HEK293 (cell line): ENCODE measurements around the gene DEFB131B.

Experiments
- BCL11A ChIP-seq: fragments of 450-650 bp; formaldehyde crosslinking; IDR thresholded peaks from 2 replicates; pipeline ENCODE4 v1.5.1; 2016; ENCODE audit warnings: low read depth, missing biosample characterization, missing genetic modification characterization
- BCL11B ChIP-seq: fragments of 450-650 bp; formaldehyde crosslinking; IDR thresholded peaks from 2 replicates; pipeline ENCODE4 v1.5.1; 2016; ENCODE audit warnings: low read depth, missing biosample characterization, missing genetic modification characterization
- GLIS2 ChIP-seq: fragments of 450-650 bp; formaldehyde crosslinking; IDR thresholded peaks from 2 replicates; pipeline ENCODE4 v1.5.1; 2016; ENCODE audit warnings: missing biosample characterization, missing genetic modification characterization
- MYNN ChIP-seq: fragments of 450-650 bp; formaldehyde crosslinking; IDR thresholded peaks from 2 replicates; pipeline ENCODE4 v1.5.1; 2016; ENCODE audit warnings: missing biosample characterization, missing genetic modification characterization, borderline replicate concordance
- MZF1 ChIP-seq: fragments of 450-650 bp; formaldehyde crosslinking; IDR thresholded peaks from 2 replicates; pipeline ENCODE4 v1.5.1; 2017; ENCODE audit warnings: missing biosample characterization, missing genetic modification characterization, borderline replicate concordance
- REPIN1 ChIP-seq: fragments of 450-650 bp; formaldehyde crosslinking; IDR thresholded peaks from 2 replicates; pipeline ENCODE4 v1.5.1; 2017; ENCODE audit warnings: missing biosample characterization, missing genetic modification characterization, low read depth
- SALL2 ChIP-seq: fragments of 450-650 bp; formaldehyde crosslinking; IDR thresholded peaks from 2 replicates; pipeline ENCODE4 v1.5.0; 2017; ENCODE audit warnings: missing biosample characterization, mild to moderate bottlenecking, missing genetic modification characterization, borderline replicate concordance
- SP7 ChIP-seq: fragments of 450-650 bp; formaldehyde crosslinking; IDR thresholded peaks from 2 replicates; pipeline ENCODE4 v1.5.1; 2016; ENCODE audit warnings: missing biosample characterization, missing genetic modification characterization
- ZBTB48 ChIP-seq: fragments of 450-650 bp; formaldehyde crosslinking; IDR thresholded peaks from 2 replicates; pipeline ENCODE4 v1.5.1; 2016; ENCODE audit warnings: missing biosample characterization, missing genetic modification characterization
- ZNF175 ChIP-seq: fragments of 450-650 bp; formaldehyde crosslinking; IDR thresholded peaks from 2 replicates; pipeline ENCODE4 v1.5.1; 2016; ENCODE audit warnings: missing biosample characterization, missing genetic modification characterization
- ZNF350 ChIP-seq: fragments of 450-650 bp; formaldehyde crosslinking; IDR thresholded peaks from 2 replicates; pipeline ENCODE4 v1.5.0; 2017; ENCODE audit warnings: missing biosample characterization, mild to moderate bottlenecking, missing genetic modification characterization
- ZNF394 ChIP-seq: fragments of 450-650 bp; formaldehyde crosslinking; IDR thresholded peaks from 2 replicates; pipeline ENCODE4 v1.5.1; 2016; ENCODE audit warnings: missing biosample characterization, missing genetic modification characterization, mild to moderate bottlenecking, moderate library complexity, borderline replicate concordance
- ZNF404 ChIP-seq: fragments of 450-650 bp; formaldehyde crosslinking; IDR thresholded peaks from 2 replicates; pipeline ENCODE4 v1.5.1; 2017; ENCODE audit warnings: missing biosample characterization, missing genetic modification characterization
- ZNF48 ChIP-seq: fragments of 450-650 bp; formaldehyde crosslinking; IDR thresholded peaks from 2 replicates; pipeline ENCODE4 v1.5.1; 2016; ENCODE audit warnings: missing biosample characterization, missing genetic modification characterization
- ZNF610 ChIP-seq: fragments of 450-650 bp; formaldehyde crosslinking; IDR thresholded peaks from 2 replicates; pipeline ENCODE4 v1.5.1; 2016; ENCODE audit warnings: missing biosample characterization, missing genetic modification characterization, borderline replicate concordance
- ZNF76 ChIP-seq: fragments of 450-650 bp; formaldehyde crosslinking; IDR thresholded peaks from 2 replicates; pipeline ENCODE4; 2016; ENCODE audit warnings: low read depth, missing biosample characterization, missing genetic modification characterization, borderline replicate concordance
- ZNF777 ChIP-seq: fragments of 450-650 bp; formaldehyde crosslinking; IDR thresholded peaks from 2 replicates; pipeline ENCODE4 v1.5.1; 2017; ENCODE audit warnings: missing biosample characterization, missing genetic modification characterization, borderline replicate concordance
- TF ChIP-seq, protein P1 (sequence below): fragments of 450-650 bp; formaldehyde crosslinking; IDR thresholded peaks from 2 replicates; pipeline ENCODE4 v1.5.1; 2016; ENCODE audit warnings: missing biosample characterization, missing genetic modification characterization, borderline replicate concordance
- TF ChIP-seq, protein P2 (sequence below): fragments of 450-650 bp; formaldehyde crosslinking; IDR thresholded peaks from 2 replicates; pipeline ENCODE4 v1.5.1; 2016; ENCODE audit warnings: missing biosample characterization, missing genetic modification characterization, borderline replicate concordance
- TF ChIP-seq, protein P3 (sequence below): fragments of 450-650 bp; formaldehyde crosslinking; IDR thresholded peaks from 2 replicates; pipeline ENCODE4 v1.5.1; 2016; ENCODE audit warnings: missing biosample characterization, missing genetic modification characterization
- TF ChIP-seq, protein P4 (sequence below): fragments of 450-650 bp; formaldehyde crosslinking; IDR thresholded peaks from 2 replicates; pipeline ENCODE4 v1.5.1; 2016; ENCODE audit warnings: missing biosample characterization, missing genetic modification characterization, borderline replicate concordance

Gene DEFB131B

DNA sequence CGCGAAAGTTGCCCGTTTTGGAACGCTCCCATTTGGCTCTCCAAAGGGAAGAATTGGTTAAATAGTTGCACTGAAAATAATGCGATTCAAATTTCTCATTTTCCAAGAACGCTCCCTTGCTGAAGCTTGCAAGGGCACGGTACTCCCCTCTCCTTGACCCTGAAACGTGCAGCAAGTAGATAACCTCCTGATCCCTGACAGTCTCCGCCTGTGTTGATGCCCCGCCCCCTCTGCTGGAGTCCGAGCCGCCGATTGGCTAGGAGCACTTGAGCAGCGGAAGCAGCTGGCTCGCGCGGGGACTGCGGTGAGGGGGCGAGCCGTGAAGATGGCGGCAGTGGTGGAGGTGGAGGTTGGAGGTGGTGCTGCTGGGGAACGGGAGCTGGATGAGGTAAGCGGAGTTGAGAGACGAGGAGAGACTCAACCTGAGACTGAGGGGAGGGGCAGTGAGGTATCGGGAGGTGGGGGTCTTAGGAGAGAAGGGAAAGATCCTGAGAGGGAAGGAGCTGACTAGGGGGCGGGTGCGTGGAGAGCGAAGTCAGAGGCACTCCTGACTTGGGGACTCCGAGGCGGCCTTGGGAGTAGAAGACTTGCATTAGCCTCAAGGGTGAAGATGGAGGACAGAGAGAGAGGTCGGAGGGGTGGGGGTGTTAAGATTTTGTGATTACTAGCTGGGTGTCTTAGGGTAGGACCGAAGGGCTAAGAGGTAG lies 50.6 kb downstream of the DEFB131B start, which contains the start of gene RNF121 (continued):
- TF ChIP-seq MZF1 = no peak
- peak; percentile 100 for TF ChIP-seq ZBTB48
- TF ChIP-seq, protein P1, sequence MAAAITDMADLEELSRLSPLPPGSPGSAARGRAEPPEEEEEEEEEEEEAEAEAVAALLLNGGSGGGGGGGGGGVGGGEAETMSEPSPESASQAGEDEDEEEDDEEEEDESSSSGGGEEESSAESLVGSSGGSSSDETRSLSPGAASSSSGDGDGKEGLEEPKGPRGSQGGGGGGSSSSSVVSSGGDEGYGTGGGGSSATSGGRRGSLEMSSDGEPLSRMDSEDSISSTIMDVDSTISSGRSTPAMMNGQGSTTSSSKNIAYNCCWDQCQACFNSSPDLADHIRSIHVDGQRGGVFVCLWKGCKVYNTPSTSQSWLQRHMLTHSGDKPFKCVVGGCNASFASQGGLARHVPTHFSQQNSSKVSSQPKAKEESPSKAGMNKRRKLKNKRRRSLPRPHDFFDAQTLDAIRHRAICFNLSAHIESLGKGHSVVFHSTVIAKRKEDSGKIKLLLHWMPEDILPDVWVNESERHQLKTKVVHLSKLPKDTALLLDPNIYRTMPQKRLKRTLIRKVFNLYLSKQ (tag by site-specific recombination) = no peak
- 0 out of 2 replicates have a peak, but pooled peaks have one; percentile 23 for TF ChIP-seq ZNF76 (tag by site-specific recombination)
- TF ChIP-seq, protein P2, sequence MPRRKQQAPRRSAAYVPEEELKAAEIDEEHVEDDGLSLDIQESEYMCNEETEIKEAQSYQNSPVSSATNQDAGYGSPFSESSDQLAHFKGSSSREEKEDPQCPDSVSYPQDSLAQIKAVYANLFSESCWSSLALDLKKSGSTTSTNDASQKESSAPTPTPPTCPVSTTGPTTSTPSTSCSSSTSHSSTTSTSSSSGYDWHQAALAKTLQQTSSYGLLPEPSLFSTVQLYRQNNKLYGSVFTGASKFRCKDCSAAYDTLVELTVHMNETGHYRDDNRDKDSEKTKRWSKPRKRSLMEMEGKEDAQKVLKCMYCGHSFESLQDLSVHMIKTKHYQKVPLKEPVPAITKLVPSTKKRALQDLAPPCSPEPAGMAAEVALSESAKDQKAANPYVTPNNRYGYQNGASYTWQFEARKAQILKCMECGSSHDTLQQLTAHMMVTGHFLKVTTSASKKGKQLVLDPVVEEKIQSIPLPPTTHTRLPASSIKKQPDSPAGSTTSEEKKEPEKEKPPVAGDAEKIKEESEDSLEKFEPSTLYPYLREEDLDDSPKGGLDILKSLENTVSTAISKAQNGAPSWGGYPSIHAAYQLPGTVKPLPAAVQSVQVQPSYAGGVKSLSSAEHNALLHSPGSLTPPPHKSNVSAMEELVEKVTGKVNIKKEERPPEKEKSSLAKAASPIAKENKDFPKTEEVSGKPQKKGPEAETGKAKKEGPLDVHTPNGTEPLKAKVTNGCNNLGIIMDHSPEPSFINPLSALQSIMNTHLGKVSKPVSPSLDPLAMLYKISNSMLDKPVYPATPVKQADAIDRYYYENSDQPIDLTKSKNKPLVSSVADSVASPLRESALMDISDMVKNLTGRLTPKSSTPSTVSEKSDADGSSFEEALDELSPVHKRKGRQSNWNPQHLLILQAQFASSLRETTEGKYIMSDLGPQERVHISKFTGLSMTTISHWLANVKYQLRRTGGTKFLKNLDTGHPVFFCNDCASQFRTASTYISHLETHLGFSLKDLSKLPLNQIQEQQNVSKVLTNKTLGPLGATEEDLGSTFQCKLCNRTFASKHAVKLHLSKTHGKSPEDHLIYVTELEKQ = no peak
- TF ChIP-seq BCL11A (tag by site-specific recombination) = no peak
- TF ChIP-seq ZNF350 (tag by site-specific recombination) = no peak
- TF ChIP-seq, protein P3, sequence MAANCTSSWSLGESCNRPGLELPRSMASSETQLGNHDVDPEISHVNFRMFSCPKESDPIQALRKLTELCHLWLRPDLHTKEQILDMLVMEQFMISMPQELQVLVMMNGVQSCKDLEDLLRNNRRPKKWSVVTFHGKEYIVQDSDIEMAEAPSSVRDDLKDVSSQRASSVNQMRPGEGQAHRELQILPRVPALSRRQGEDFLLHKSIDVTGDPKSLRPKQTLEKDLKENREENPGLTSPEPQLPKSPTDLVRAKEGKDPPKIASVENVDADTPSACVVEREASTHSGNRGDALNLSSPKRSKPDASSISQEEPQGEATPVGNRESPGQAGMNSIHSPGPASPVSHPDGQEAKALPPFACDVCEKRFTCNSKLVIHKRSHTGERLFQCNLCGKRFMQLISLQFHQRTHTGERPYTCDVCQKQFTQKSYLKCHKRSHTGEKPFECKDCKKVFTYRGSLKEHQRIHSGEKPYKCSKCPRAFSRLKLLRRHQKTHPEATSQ (tag by site-specific recombination) = no peak
- TF ChIP-seq GLIS2 (tag by site-specific recombination) = peak; percentile 83
- no peak for TF ChIP-seq BCL11B (tag by site-specific recombination)
- no peak for TF ChIP-seq ZNF777 (tag by site-specific recombination)
- TF ChIP-seq REPIN1 (tag by site-specific recombination) = no peak
- no peak for TF ChIP-seq ZNF394 (tag by site-specific recombination)
- no peak for TF ChIP-seq ZNF48 (tag by site-specific recombination)
- TF ChIP-seq, protein P4, sequence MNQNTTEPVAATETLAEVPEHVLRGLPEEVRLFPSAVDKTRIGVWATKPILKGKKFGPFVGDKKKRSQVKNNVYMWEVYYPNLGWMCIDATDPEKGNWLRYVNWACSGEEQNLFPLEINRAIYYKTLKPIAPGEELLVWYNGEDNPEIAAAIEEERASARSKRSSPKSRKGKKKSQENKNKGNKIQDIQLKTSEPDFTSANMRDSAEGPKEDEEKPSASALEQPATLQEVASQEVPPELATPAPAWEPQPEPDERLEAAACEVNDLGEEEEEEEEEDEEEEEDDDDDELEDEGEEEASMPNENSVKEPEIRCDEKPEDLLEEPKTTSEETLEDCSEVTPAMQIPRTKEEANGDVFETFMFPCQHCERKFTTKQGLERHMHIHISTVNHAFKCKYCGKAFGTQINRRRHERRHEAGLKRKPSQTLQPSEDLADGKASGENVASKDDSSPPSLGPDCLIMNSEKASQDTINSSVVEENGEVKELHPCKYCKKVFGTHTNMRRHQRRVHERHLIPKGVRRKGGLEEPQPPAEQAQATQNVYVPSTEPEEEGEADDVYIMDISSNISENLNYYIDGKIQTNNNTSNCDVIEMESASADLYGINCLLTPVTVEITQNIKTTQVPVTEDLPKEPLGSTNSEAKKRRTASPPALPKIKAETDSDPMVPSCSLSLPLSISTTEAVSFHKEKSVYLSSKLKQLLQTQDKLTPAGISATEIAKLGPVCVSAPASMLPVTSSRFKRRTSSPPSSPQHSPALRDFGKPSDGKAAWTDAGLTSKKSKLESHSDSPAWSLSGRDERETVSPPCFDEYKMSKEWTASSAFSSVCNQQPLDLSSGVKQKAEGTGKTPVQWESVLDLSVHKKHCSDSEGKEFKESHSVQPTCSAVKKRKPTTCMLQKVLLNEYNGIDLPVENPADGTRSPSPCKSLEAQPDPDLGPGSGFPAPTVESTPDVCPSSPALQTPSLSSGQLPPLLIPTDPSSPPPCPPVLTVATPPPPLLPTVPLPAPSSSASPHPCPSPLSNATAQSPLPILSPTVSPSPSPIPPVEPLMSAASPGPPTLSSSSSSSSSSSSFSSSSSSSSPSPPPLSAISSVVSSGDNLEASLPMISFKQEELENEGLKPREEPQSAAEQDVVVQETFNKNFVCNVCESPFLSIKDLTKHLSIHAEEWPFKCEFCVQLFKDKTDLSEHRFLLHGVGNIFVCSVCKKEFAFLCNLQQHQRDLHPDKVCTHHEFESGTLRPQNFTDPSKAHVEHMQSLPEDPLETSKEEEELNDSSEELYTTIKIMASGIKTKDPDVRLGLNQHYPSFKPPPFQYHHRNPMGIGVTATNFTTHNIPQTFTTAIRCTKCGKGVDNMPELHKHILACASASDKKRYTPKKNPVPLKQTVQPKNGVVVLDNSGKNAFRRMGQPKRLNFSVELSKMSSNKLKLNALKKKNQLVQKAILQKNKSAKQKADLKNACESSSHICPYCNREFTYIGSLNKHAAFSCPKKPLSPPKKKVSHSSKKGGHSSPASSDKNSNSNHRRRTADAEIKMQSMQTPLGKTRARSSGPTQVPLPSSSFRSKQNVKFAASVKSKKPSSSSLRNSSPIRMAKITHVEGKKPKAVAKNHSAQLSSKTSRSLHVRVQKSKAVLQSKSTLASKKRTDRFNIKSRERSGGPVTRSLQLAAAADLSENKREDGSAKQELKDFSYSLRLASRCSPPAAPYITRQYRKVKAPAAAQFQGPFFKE = peak; percentile 55; the same call in 1 of the 2 replicates
- no peak for TF ChIP-seq ZNF175 (tag by site-specific recombination)
- TF ChIP-seq SALL2 = no peak
- no peak for TF ChIP-seq ZNF404 (tag by site-specific recombination)
- no peak for TF ChIP-seq ZNF610 (tag by site-specific recombination)
- no peak for TF ChIP-seq MYNN (tag by site-specific recombination)
- 0 out of 2 replicates have a peak, but pooled peaks have one; percentile 49 for TF ChIP-seq SP7 (tag by site-specific recombination)
